K562 (cell line): ENCODE results near the gene GPD1L. TPM values are rescaled to one million over a fixed set of nuclear protein-coding genes. Genes with fewer than 3 reads are reported as not detected.

ENCODE experiments used
- ATAC-seq: fragments of 200-7000 bp; cut with Tn5 transposase; 3 replicates; pipeline ENCODE4 v1.9.1; 2020; ENCODE audit warnings: moderate library complexity
- BruUV-seq: library from RNA; stranded (reverse); fragments of 400-500 nt; replicated peaks from 2 replicates; lab custom pipeline; 2021; lab: Mats Ljungman, UMichigan
- CTCF ChIA-PET: fragments of 300-600 bp; formaldehyde crosslinking; extraction: SDS; loops from one replicate; lab custom pipeline; 2021; ENCODE audit warnings: low intra/inter-chr PET ratio; lab: Yijun Ruan, JAX
- POLR2A ChIA-PET: fragments of 300-600, 350-650 bp; sonication (Branson Sonifier 250); formaldehyde crosslinking; extraction: SDS; loops from one replicate; lab custom pipeline; 2021; ENCODE audit warnings: antibody characterized with exemption, inconsistent platforms; lab: Yijun Ruan, JAX
- DNase-seq, 4 experiments: peaks; one replicate each; pipeline versions ENCODE4 v3.0.0 to v3.0.0-alpha.2; 2011 to 2018; ENCODE audit warnings: low spot score in 3 of 4, mixed read lengths in 3 of 4; ENCODE audit errors: extremely low read depth in 1 of 4
- FAIRE-seq: peaks from 2 replicates; lab custom pipeline; 2011; peaks lifted over from hg19 to GRCh38; lab: Jason Lieb, UNC
- H2AFZ ChIP-seq: 2 replicates; pipeline ENCODE4 v1.6.0; 2011; ENCODE audit warnings: low read depth, low read length, control low read depth, inconsistent platforms
- H3K27ac ChIP-seq: fragments of 200-600 bp; 3 replicates; pipeline ENCODE4 v1.8.0; 2011; ENCODE audit warnings: low read depth, mild to moderate bottlenecking, control low read depth, inconsistent platforms, low read length, moderate library complexity, mixed read lengths; ENCODE audit errors: extremely low read depth
- H3K27me3 ChIP-seq, 2 experiments: fragments of 300-600 bp in 1 of 2; 2 replicates in 1 of 2; 3 replicates in 1 of 2; pipeline versions ENCODE4 v1.6.0 to v1.8.0; 2011; ENCODE audit warnings: inconsistent platforms in 2 of 2, low read length in 2 of 2, mild to moderate bottlenecking in 1 of 2, mixed read lengths in 1 of 2, moderate library complexity in 1 of 2; ENCODE audit not compliant: control insufficient read depth in 2 of 2, insufficient read depth in 2 of 2
- H3K36me3 ChIP-seq: fragments of 300-600 bp; 3 replicates; pipeline ENCODE4 v1.8.0; 2011; ENCODE audit warnings: mild to moderate bottlenecking, low read length, inconsistent platforms; ENCODE audit not compliant: control insufficient read depth, insufficient read depth
- H3K4me1 ChIP-seq, 2 experiments: fragments of 200-600 bp in 1 of 2; replicated peaks in 1 of 2; 2 replicates in 1 of 2; 3 replicates in 1 of 2; pipeline versions ENCODE4 v1.5.1 to v1.8.0; 2011; ENCODE audit warnings: inconsistent platforms in 2 of 2, low read length in 2 of 2, mild to moderate bottlenecking in 1 of 2, mixed read lengths in 1 of 2, moderate library complexity in 1 of 2; ENCODE audit not compliant: control insufficient read depth in 2 of 2, insufficient read depth in 2 of 2
- H3K4me2 ChIP-seq: 2 replicates; pipeline ENCODE4 v1.6.1; 2011; ENCODE audit warnings: low read length, control low read depth, inconsistent platforms, mixed read lengths; ENCODE audit not compliant: insufficient read depth
- H3K4me3 ChIP-seq: fragments of 200-600 bp; sonication (generic), shearing (Covaris generic); 2 replicates; pipeline ENCODE4 v1.5.1; 2016; ENCODE audit warnings: control low read depth, inconsistent platforms
- H3K79me2 ChIP-seq: fragments of 200-600 bp; 3 replicates; pipeline ENCODE4 v1.8.0; 2011; ENCODE audit warnings: low read length, inconsistent platforms; ENCODE audit not compliant: control insufficient read depth, insufficient read depth
- H3K9ac ChIP-seq, 2 experiments: 2 replicates each; pipeline versions ENCODE4 v1.6.0 to v1.6.1; 2011; ENCODE audit warnings: low read depth in 2 of 2, low read length in 2 of 2, control low read depth in 1 of 2, inconsistent platforms in 1 of 2, mild to moderate bottlenecking in 1 of 2, mixed read lengths in 1 of 2; ENCODE audit not compliant: insufficient read depth in 1 of 2
- H3K9me1 ChIP-seq: one replicate; pipeline ENCODE4 v1.6.0; 2011; ENCODE audit warnings: inconsistent platforms, mild to moderate bottlenecking, low read length, moderate library complexity; ENCODE audit not compliant: control insufficient read depth, insufficient read depth
- H3K9me3 ChIP-seq: replicated peaks from 2 replicates; pipeline ENCODE4 v1.5.1; 2011; ENCODE audit warnings: low read depth, low read length, inconsistent platforms; ENCODE audit not compliant: control insufficient read depth, insufficient read depth
- H4K20me1 ChIP-seq: replicated peaks from 2 replicates; pipeline ENCODE4 v1.6.1; 2011; ENCODE audit warnings: low read length, inconsistent platforms, mixed read lengths; ENCODE audit not compliant: control insufficient read depth, insufficient read depth
- GTF2E2 ChIP-seq: fragments of 200-800 bp; sonication (Bioruptor generic); IDR thresholded peaks from 2 replicates; pipeline ENCODE4 v1.6.1; 2016; ENCODE audit warnings: missing genetic modification characterization, missing compliant biosample characterization
- HDAC6 ChIP-seq: IDR thresholded peaks from 2 replicates; pipeline ENCODE4 v1.6.1; 2012; ENCODE audit warnings: low read depth, mild to moderate bottlenecking, control low read depth, inconsistent platforms, low read length, moderate library complexity
- SMARCA4 ChIP-seq: fragments of 450-650 bp; IDR thresholded peaks from 2 replicates; pipeline ENCODE4 v1.6.1; 2016
- TAF7 ChIP-seq: fragments of 450-650 bp; IDR thresholded peaks from 2 replicates; pipeline ENCODE4 v1.6.1; 2016; ENCODE audit warnings: missing genetic modification characterization, missing compliant biosample characterization
- THAP7 ChIP-seq: fragments of 250-450 bp; sonication (Bioruptor Pico); IDR thresholded peaks from 2 replicates; pipeline ENCODE4 v1.5.0; 2021
- ZNF512 ChIP-seq: IDR thresholded peaks from 2 replicates; pipeline ENCODE4 v1.6.1; 2016; ENCODE audit warnings: missing genetic modification characterization, missing compliant biosample characterization
- WGBS: fragments of 100-300 bp; shearing (Covaris generic); methylation state at CpG from one replicate; pipeline ENCODE4 v1.1.6; 2016; ENCODE audit warnings: low coverage, mixed read lengths; ENCODE audit not compliant: insufficient coverage; ENCODE audit errors: missing lambda C conversion rate; 5-methylcytosine and 5-hydroxymethylcytosine counted together
- in situ Hi-C: fragments of 300-500 bp; cut with MboI; formaldehyde crosslinking; loops from 4 replicates; pipeline ENCODE4 v1.15.0; 2018; ENCODE audit warnings: inconsistent platforms, mixed read lengths
- intact Hi-C: fragments of 100-400 bp; cut with micrococcal nuclease; formaldehyde crosslinking; loops from 2 replicates; pipeline ENCODE4 v1.14.2; 2022
- polyA plus RNA-seq, 8 experiments: library from polyadenylated mRNA; depleted of rRNA in 4 of 8; stranded (reverse) in 5 of 8; unstranded in 3 of 8; fragments of >200 nt; fragmentation: Nextera tagmentation in 2 of 8; fragmentation: Illumina TruSeq in 1 of 8; extraction: Ambion mirVana in 2 of 8; extraction: Trizol in 1 of 8; gene quantifications; 2 replicates each; pipeline versions ENCODE4 v1.2.1 to v1.2.3, GENCODE V29; 2011 to 2014; ENCODE audit warnings: inconsistent platforms in 1 of 8, missing spikeins in 1 of 8
- total RNA-seq, 7 experiments: library from RNA; depleted of rRNA in 6 of 7; stranded (reverse); fragments of >200 nt in 6 of 7; fragmentation: Illumina TruSeq in 2 of 7; extraction: Trizol in 2 of 7; gene quantifications; 2 replicates each; pipeline versions ENCODE4 v1.2.1 to v1.2.3, GENCODE V29; 2011 to 2021; ENCODE audit warnings: low replicate concordance in 1 of 7

GPD1L gene
- total and polyA plus RNA-seq, 9 of the 15 experiments (the other 6 are each of a cell fraction or from before 2014, with no cell fraction given) = 1.6 to 17.3 (median 12.3) TPM

DNA sequence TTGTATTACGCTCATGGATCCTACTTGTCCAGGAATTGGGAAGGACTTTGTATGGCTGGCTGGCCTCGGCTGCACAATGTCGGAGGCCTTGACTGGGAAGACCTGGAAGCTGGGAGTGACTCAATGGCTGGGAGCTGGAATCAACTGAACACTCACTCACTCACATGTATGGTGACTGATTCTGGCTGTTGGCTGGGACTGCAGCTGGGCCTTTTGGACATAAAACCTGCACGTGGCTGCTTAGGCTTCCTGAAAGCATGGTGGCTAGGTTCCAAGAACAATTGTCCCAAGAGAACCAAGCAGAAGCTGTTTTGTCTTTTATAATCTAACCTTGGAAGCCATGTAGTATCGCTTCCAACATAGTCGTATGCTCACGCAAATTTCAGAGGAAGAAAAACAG lies 94.1 kb downstream of the GPD1L start (continued):
- TF ChIP-seq THAP7 = no peak
- TF ChIP-seq SMARCA4 = no peak
- no peak for TF ChIP-seq HDAC6

DNA sequence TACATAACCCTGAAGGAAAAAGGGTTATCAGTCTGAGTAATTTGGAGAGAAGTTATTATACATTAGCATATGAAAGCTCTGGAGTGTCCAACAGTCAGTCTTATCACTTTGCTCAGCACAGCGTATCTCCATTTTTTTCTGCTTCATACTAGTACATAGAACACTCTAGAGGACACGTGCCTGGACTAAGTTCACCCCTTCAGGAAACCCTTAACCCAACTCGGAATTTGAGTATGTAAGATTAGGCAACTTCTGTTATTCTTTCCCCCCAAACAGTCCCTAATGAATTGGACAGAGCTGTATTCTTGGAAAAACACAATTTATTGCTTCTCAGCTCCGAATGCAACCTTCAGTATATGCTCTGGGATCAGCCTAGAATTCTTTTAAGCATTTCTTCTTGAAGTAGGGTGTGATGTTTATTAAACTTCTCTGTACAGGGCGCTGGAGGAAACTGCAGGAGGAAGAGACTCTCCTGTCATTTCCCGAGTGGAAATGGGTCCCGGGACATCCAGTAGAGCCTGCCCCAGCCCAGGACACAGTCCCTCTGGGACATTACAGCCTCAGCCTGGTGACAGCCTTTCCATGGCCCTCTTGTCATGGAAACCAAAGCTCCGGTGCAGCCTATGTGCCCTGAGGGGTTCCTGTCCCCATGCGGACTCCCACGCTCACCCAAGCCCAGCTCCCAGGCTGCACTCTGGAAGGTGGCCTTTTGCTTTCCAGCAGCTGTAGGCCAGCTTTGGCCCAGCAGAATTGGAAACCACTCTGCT lies 94.8 kb downstream of the GPD1L start:
- H3K9me1 ChIP-seq = no peaks in the 10 kb centered on the region

More for the DNA sequence above, 94.8 kb downstream of the GPD1L start:
- ATAC-seq (no peak), FAIRE-seq (no peak), DNase-seq (no peak)
- Histone ChIP-seq H3K4me3 (no peak overlapping the region), H3K4me1 (no peaks in the 10 kb centered on the region), H2AFZ (no peak overlapping the region), H3K36me3 (no peaks in the 10 kb centered on the region), H3K27me3 (peaks cover 3 to 35% of the 10 kb centered on the region in 2 experiments; a peak in 3 of 5 replicates), H3K9ac (no peak overlapping the region), H3K9me3 (no peaks in the 10 kb centered on the region), H3K79me2 (no peaks in the 10 kb centered on the region), H3K4me2 (no peak overlapping the region), H3K27ac (no peak overlapping the region), H4K20me1 (no peaks in the 10 kb centered on the region)
- 5% methylated on average over 10 of the region's 10 CpGs for WGBS
- in situ Hi-C loops (no loop called here), intact Hi-C loops (no loop called here)
- POLR2A ChIA-PET = interaction anchor here (1.1 kb wide), 1 partner anchor 17 kb away, joined by 3 read pairs; no protein-coding TSS in a partner anchor
- TF ChIP-seq TAF7 = no peak
- TF ChIP-seq GTF2E2 (tag) = no peak
- no peak for TF ChIP-seq ZNF512 (tag)
- no TSS peak for BruUV-seq
- CTCF ChIA-PET = no interaction called here
